ENCODE data around the gene DGKB. TPM values are rescaled to one million over a fixed set of nuclear protein-coding genes. Genes with fewer than 3 reads are reported as not detected.

Gene DGKB
- total RNA-seq, 1 experiment from 2014 or later, result not detected

DNA sequence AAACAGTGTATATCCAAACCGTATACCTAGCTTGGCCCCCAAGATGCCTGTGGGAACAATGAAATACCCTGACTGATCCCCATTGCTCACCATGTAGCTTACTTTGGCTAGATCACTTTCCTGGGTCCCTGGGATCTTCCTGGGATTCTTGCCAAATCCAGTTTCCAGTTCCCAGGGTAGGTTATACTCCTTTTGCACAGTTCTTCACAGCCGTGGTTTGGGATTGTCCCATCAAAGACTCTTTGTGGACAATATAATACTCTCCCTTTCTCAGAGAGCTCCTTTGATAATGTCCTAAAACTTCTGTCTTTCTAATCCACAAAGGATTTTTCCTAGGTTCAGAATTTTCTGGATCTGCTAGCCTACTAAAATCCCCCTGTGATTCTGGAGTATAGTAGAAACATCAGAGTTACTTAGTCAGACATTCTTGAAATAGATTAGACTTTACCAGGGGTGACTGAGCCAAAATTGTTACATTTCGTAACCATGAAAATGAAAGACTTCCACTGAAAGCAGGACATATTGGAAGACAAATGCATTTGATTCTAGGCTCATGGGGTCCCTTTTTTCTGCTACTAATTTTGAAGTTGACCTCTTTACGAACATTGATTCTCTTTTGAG is 524.8 kb downstream of the DGKB start:
- H3K27me3 ChIP-seq (ENCODE audit: control insufficient read depth, insufficient read depth, low read length), result no peaks in the 10 kb centered on the region
- ATAC-seq, result no peak
- in situ Hi-C loops (cut with HindIII; ENCODE audit: low pct_unique_long_range_greater_than_20kb, low sequenced_read_pairs) (no loop called here), intact Hi-C loops (cut with micrococcal nuclease; ENCODE audit: unreplicated experiment) (no loop called here)
- ChIA-PET POLR2A (no interaction called here), CTCF (no interaction called here)
- BruUV-seq (replicated peaks), result no TSS peak
- no peak for DNase-seq (ENCODE audit: low read depth, low spot score)
- no peak overlapping the region for H3K4me3 ChIP-seq (ENCODE audit: low read depth in 2 of 2, low read length in 2 of 2)
- no peaks in the 10 kb centered on the region; the same call in 1 of the 2 replicates for H3K9me3 ChIP-seq (ENCODE audit: control insufficient read depth, insufficient read depth, low read depth, low read length)
- H3K4me1 ChIP-seq (ENCODE audit: control insufficient read depth, insufficient read depth, low read length), result no peaks in the 10 kb centered on the region
- no peak overlapping the region for H3K27ac ChIP-seq (ENCODE audit: low read length)
- H3K36me3 ChIP-seq (ENCODE audit: control insufficient read depth, insufficient read depth, low read length), result no peaks in the 10 kb centered on the region
- TF ChIP-seq SIN3A (IDR thresholded peaks at IDR 0.05; ENCODE audit: borderline replicate concordance, insufficient read depth, low read depth, low read length) (no peak), REST (IDR thresholded peaks at IDR 0.05; ENCODE audit: insufficient read depth in 1 of 2, low read depth in 2 of 2, low read length in 1 of 2) (no peak), TCF7L2 (IDR thresholded peaks at IDR 0.05; ENCODE audit: low read depth, low read length) (no peak), CTCF (IDR thresholded peaks at IDR 0.05) (no peak), POLR2AphosphoS5 (IDR thresholded peaks at IDR 0.05; ENCODE audit: low read depth, low read length) (no peak)

DNA sequence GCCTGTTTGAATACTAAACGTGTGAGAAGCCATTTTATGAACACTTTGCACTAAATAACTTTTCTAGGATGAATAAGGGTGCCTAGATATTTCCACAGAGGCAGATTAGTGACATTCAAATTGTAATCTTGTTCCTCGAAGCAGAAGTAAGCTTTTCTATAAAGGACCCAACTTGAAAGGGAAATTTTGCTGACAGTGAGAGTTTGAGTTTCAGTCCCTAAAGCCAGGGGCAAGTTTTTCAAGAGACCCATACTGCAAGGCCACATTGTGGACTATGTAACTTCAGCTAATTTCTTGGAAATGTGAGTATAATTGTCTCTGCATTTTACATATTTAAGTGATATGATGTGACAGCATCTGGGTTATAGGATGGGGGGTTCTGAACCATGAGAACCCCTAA is 525.8 kb downstream of the DGKB start:
- no peaks in the 10 kb centered on the region for H3K4me1 ChIP-seq (ENCODE audit: control insufficient read depth, insufficient read depth, low read length)
- no peak overlapping the region for H3K27ac ChIP-seq (ENCODE audit: low read length)
- intact Hi-C loops (cut with micrococcal nuclease; ENCODE audit: unreplicated experiment), result no loop called here
- ATAC-seq, result no peak
- H3K27me3 ChIP-seq (ENCODE audit: control insufficient read depth, insufficient read depth, low read length), result no peaks in the 10 kb centered on the region
- no peak for TF ChIP-seq SIN3A (IDR thresholded peaks at IDR 0.05; ENCODE audit: borderline replicate concordance, insufficient read depth, low read depth, low read length)
- TF ChIP-seq CTCF (IDR thresholded peaks at IDR 0.05), result no peak
- TF ChIP-seq POLR2AphosphoS5 (IDR thresholded peaks at IDR 0.05; ENCODE audit: low read depth, low read length), result no peak
- TF ChIP-seq REST (IDR thresholded peaks at IDR 0.05; ENCODE audit: insufficient read depth in 1 of 2, low read depth in 2 of 2, low read length in 1 of 2), result no peak
- no peak for TF ChIP-seq TCF7L2 (IDR thresholded peaks at IDR 0.05; ENCODE audit: low read depth, low read length)
- no TSS peak for BruUV-seq (replicated peaks)
- H3K9me3 ChIP-seq (ENCODE audit: control insufficient read depth, insufficient read depth, low read depth, low read length), result no peaks in the 10 kb centered on the region; the same call in 1 of the 2 replicates
- ChIA-PET POLR2A (no interaction called here), CTCF (no interaction called here)
- in situ Hi-C loops (cut with HindIII; ENCODE audit: low pct_unique_long_range_greater_than_20kb, low sequenced_read_pairs), result no loop called here
- no peak for DNase-seq (ENCODE audit: low read depth, low spot score)
- H3K36me3 ChIP-seq (ENCODE audit: control insufficient read depth, insufficient read depth, low read length), result no peaks in the 10 kb centered on the region
- H3K4me3 ChIP-seq (ENCODE audit: low read depth in 2 of 2, low read length in 2 of 2), result no peak overlapping the region
